Spleen (tissue), 11 donors: Measurements from ENCODE around the gene STRADA. TPM values are rescaled to one million over a fixed set of nuclear protein-coding genes. Genes with fewer than 3 reads are reported as not detected.

Experiments used
- DNase-seq: peaks from one replicate; pipeline ENCODE4 v3.0.0-alpha.2; 2020
- H3K27ac ChIP-seq, 8 donors: fragments of 200-600 bp; sonication (generic) in 7 of 8; 1 replicate in 4 of 8; 2 replicates in 4 of 8; pipeline versions ENCODE4 v1.5.0 to v1.8.0; 2016 to 2021; ENCODE audit warnings: inconsistent platforms in 4 of 8, mild to moderate bottlenecking in 4 of 8, moderate library complexity in 1 of 8
- H3K27me3 ChIP-seq, 7 donors: fragments of 200-600 bp; sonication (generic) in 6 of 7; replicated peaks in 1 of 7; 1 replicate in 4 of 7; 2 replicates in 3 of 7; pipeline versions ENCODE4 v1.5.0 to v1.8.0; 2016 to 2021; ENCODE audit warnings: inconsistent platforms in 3 of 7, mild to moderate bottlenecking in 1 of 7
- H3K36me3 ChIP-seq, 6 donors: fragments of 200-600 bp; sonication (generic) in 5 of 6; 1 replicate in 4 of 6; 2 replicates in 2 of 6; pipeline versions ENCODE4 v1.5.0 to v1.8.0; 2016 to 2021; ENCODE audit warnings: inconsistent platforms in 2 of 6
- H3K4me1 ChIP-seq, 6 donors: fragments of 200-600 bp; sonication (generic) in 5 of 6; 1 replicate in 3 of 6; 2 replicates in 3 of 6; pipeline versions ENCODE4 v1.5.0 to v1.8.0; 2016 to 2021; ENCODE audit warnings: inconsistent platforms in 3 of 6
- H3K4me3 ChIP-seq, 8 donors: fragments of 200-600 bp; sonication (generic) in 7 of 8; 1 replicate in 4 of 8; 2 replicates in 4 of 8; pipeline versions ENCODE4 v1.5.0 to v1.8.0; 2016 to 2021; ENCODE audit warnings: inconsistent platforms in 4 of 8, mild to moderate bottlenecking in 4 of 8, moderate library complexity in 2 of 8
- H3K9me3 ChIP-seq, 8 donors: fragments of 200-600 bp; sonication (generic) in 7 of 8; 1 replicate in 4 of 8; 2 replicates in 4 of 8; pipeline versions ENCODE4 v1.5.0 to v1.8.0; 2016 to 2021; ENCODE audit warnings: inconsistent platforms in 4 of 8
- CTCF ChIP-seq, 11 experiments: fragments of 200-600 bp in 7 of 11; fragments of 450-650 bp in 4 of 11; sonication (generic) in 4 of 11; IDR thresholded peaks in 8 of 11; conservative IDR thresholded peaks in 3 of 11; 1 replicate in 7 of 11; 2 replicates in 4 of 11; pipeline versions ENCODE4 v1.4.0 to v1.8.0; 2016 to 2021; ENCODE audit warnings: antibody characterized with exemption in 11 of 11, inconsistent platforms in 4 of 11, mild to moderate bottlenecking in 1 of 11
- POLR2A ChIP-seq, 3 donors: fragments of 450-650 bp; IDR thresholded peaks; one replicate each; pipeline ENCODE4 v1.5.1; 2017; ENCODE audit warnings: antibody characterized with exemption in 3 of 3, mild to moderate bottlenecking in 1 of 3
- POLR2AphosphoS5 ChIP-seq, 3 donors: sonication (generic); formaldehyde crosslinking; IDR thresholded peaks; one replicate each; pipeline ENCODE4 v1.5.1; 2017; ENCODE audit warnings: antibody characterized with exemption in 3 of 3
- WGBS, 5 donors: extraction: QIAGEN DNeasy Blood & Tissue Kit in 3 of 5; methylation state at CpG; one replicate each; pipeline versions ENCODE4 v1.1.5 to v1.1.7; 2013 to 2018; 5-methylcytosine and 5-hydroxymethylcytosine counted together
- intact Hi-C: fragments of 100-400 bp; cut with DNase I; formaldehyde crosslinking; loops from one replicate; pipeline ENCODE4 v1.15.0; 2023; ENCODE audit warnings: low total_unique reads
- polyA plus RNA-seq, 3 donors: library from polyadenylated mRNA; stranded (reverse); fragments of 200-250 nt; gene quantifications; one replicate each; pipeline ENCODE4 v1.2.1, GENCODE V29; 2013
- total RNA-seq, 7 donors: library from RNA; depleted of rRNA in 3 of 7; stranded (reverse); fragments of >200 nt in 3 of 7; fragmentation: NEBNext Ultra II Directional in 4 of 7; extraction: Animal tissue kit (Norgen Biotek cat#: 25700) in 4 of 7; gene quantifications; one replicate each; pipeline versions ENCODE4 v1.1.0 to v1.2.1, GENCODE V29; 2016 to 2021
- donor health status: healthy with polysubstance abuse.
- donor health status: DM: no; HTN: no; CAD: no; lungs with moderate emphysema.
- donor health status: DM: no; HTN: no; CAD: no.
- donor health status: Bipolar disorder and iron deficiency.
- donor health status: healthy.
- donor health status: DM: no; HTN: no; CAD: no.
- donor health status: DM: yes; HTN: yes; CAD: no.

The STRADA gene
- total and polyA plus RNA-seq, 10 donors = 20.5 to 72.0 (median 49.6) TPM

GRCh38 chr17:63786117-63786516, 44.5 kb upstream of the STRADA start:
- no peak for TF ChIP-seq CTCF (IDR thresholded peaks at IDR 0.05 in 8 of 11, conservative IDR thresholded peaks at IDR 0.05 in 3 of 11)
- TF ChIP-seq POLR2AphosphoS5 (IDR thresholded peaks at IDR 0.05) = no peak
- no peak for TF ChIP-seq POLR2A (IDR thresholded peaks at IDR 0.05)
- Histone ChIP-seq H3K27ac (no peak overlapping the region), H3K27me3 (no peaks in the 10 kb centered on the region), H3K9me3 (no peaks in the 10 kb centered on the region), H3K4me1 (peaks cover under 1 to 61% (median 23%) of the 10 kb centered on the region in 6 donors), H3K36me3 (peaks cover 4 to 96% (median 47%) of the 10 kb centered on the region in 6 donors), H3K4me3 (no peak overlapping the region)
- WGBS, 5 donors = 96 to 100% (median 100%) methylated on average over 1 of the region's 1 CpG
- intact Hi-C loops = no loop called here
- DNase-seq = no peak

- no peak for DNase-seq
- Histone ChIP-seq H3K27me3 (no peaks in the 10 kb centered on the region), H3K36me3 (peaks cover 1 to 93% (median 42%) of the 10 kb centered on the region in 6 donors), H3K27ac (no peak overlapping the region), H3K4me3 (no peak overlapping the region), H3K4me1 (peaks cover 5 to 61% (median 24%) of the 10 kb centered on the region in 6 donors), H3K9me3 (no peaks in the 10 kb centered on the region)
- WGBS, 5 donors = 93 to 100% (median 97%) methylated on average over 1 of the region's 1 CpG
- intact Hi-C loops = no loop called here
- TF ChIP-seq CTCF (IDR thresholded peaks at IDR 0.05 in 8 of 11, conservative IDR thresholded peaks at IDR 0.05 in 3 of 11) = no peak
Measured at GRCh38 chr17:63785556-63785955, 44.0 kb upstream of the STRADA start.

DNA sequence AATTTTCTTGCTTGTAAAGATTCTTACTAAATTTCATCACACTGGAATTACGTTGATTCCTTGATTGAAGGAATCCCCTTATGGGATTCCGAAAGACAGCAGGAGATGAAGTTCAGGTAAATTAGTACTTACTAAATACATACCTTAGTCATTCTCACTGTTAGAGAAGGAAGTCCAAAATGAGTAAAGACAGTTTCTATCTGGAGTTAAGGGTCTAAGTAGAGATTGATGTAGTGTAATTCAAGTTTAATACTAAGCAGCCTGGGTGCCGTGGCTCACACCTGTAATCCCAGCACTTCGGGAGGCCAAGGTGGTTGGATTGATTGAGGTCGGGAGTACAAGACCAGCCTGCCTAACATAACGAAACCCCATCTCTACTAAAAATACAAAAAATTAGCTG, 41.9 kb upstream of the STRADA start:
- no peaks in the 10 kb centered on the region for H3K9me3 ChIP-seq
- no peak for TF ChIP-seq CTCF (IDR thresholded peaks at IDR 0.05 in 8 of 11, conservative IDR thresholded peaks at IDR 0.05 in 3 of 11)
- TF ChIP-seq POLR2A (IDR thresholded peaks at IDR 0.05) = no peak
- TF ChIP-seq POLR2AphosphoS5 (IDR thresholded peaks at IDR 0.05) = no peak
- peaks cover 5 to 81% (median 37%) of the 10 kb centered on the region in 6 donors for H3K4me1 ChIP-seq

GRCh38 chr17:63780928-63781327, 39.3 kb upstream of the STRADA start:
- DNase-seq = no peak
- intact Hi-C loops = no loop called here
- Histone ChIP-seq H3K4me3 (no peak overlapping the region), H3K27me3 (no peaks in the 10 kb centered on the region), H3K4me1 (peaks cover 9 to 98% (median 61%) of the 10 kb centered on the region in 6 donors), H3K27ac (no peak overlapping the region), H3K9me3 (no peaks in the 10 kb centered on the region), H3K36me3 (peaks cover 0 to 89% (median 14%) of the 10 kb centered on the region in 6 donors)
- WGBS, 5 donors = 95 to 100% (median 99%) methylated on average over 4 of the region's 4 CpGs
- no peak for TF ChIP-seq POLR2A (IDR thresholded peaks at IDR 0.05)
- no peak for TF ChIP-seq CTCF (IDR thresholded peaks at IDR 0.05 in 8 of 11, conservative IDR thresholded peaks at IDR 0.05 in 3 of 11)
- TF ChIP-seq POLR2AphosphoS5 (IDR thresholded peaks at IDR 0.05) = no peak

More for the DNA sequence above, 41.9 kb upstream of the STRADA start:
- intact Hi-C loops = no loop called here
- peaks cover 0 to 89% (median 33%) of the 10 kb centered on the region in 6 donors for H3K36me3 ChIP-seq
- H3K27me3 ChIP-seq = no peaks in the 10 kb centered on the region
- DNase-seq = no peak
- H3K4me3 ChIP-seq = no peak overlapping the region
- no peak overlapping the region for H3K27ac ChIP-seq
- 75 to 91% (median 82%) methylated on average over 6 of the region's 6 CpGs for WGBS, 5 donors
